ENCODE results near the gene GLIS1. TPM values are rescaled to one million over a fixed set of nuclear protein-coding genes. Genes with fewer than 3 reads are reported as not detected.
"Not testable (repeated sequence)": the region's sequence is repeated elsewhere in the genome, so short reads cannot be mapped to it uniquely, and the experiment has no call there.

GLIS1 gene
- total and polyA plus RNA-seq, 2 donors = 0.42 to 2.0 TPM

GRCh38 chr1:53555620-53556326, 183.2 kb downstream of the GLIS1 start:
- not testable (repeated sequence) for H3K36me3 ChIP-seq (ENCODE audit: insufficient read depth); H3K4me1 ChIP-seq (ENCODE audit: insufficient read depth); H3K4me3 ChIP-seq (ENCODE audit: low read depth, low read length); DNase-seq (ENCODE audit: extremely low spot score); H3K27ac ChIP-seq (ENCODE audit: low read depth)
- 93% methylated on average over 2 of the region's 2 CpGs for WGBS

GRCh38 chr1:53554592-53555305, 184.2 kb downstream of the GLIS1 start:
- WGBS = 91% methylated on average over 11 of the region's 11 CpGs
- Histone ChIP-seq H3K36me3 (ENCODE audit: insufficient read depth) (no peaks in the 10 kb centered on the region), H3K4me1 (ENCODE audit: insufficient read depth) (no peaks in the 10 kb centered on the region), H3K4me3 (ENCODE audit: low read depth, low read length) (no peak overlapping the region), H3K27ac (ENCODE audit: low read depth) (no peak overlapping the region)
- no peak for DNase-seq (ENCODE audit: extremely low spot score)

- 86% methylated on average over 8 of the region's 8 CpGs for WGBS
- no peak overlapping the region for H3K4me3 ChIP-seq (ENCODE audit: low read depth, low read length)
- DNase-seq (ENCODE audit: extremely low spot score) = no peak
- H3K4me1 ChIP-seq (ENCODE audit: insufficient read depth) = no peaks in the 10 kb centered on the region
- H3K27ac ChIP-seq (ENCODE audit: low read depth) = no peak overlapping the region
- H3K36me3 ChIP-seq (ENCODE audit: insufficient read depth) = no peaks in the 10 kb centered on the region
Measured at GRCh38 chr1:53553734-53554509, 185.0 kb downstream of the GLIS1 start.

GRCh38 chr1:53552981-53553733, 185.8 kb downstream of the GLIS1 start:
- no peak for DNase-seq (ENCODE audit: extremely low spot score)
- 93% methylated on average over 10 of the region's 10 CpGs for WGBS

GRCh38 chr1:53552146-53552861, 186.7 kb downstream of the GLIS1 start:
- 74% methylated on average over 10 of the region's 10 CpGs for WGBS
- Histone ChIP-seq H3K36me3 (ENCODE audit: insufficient read depth) (no peaks in the 10 kb centered on the region), H3K4me1 (ENCODE audit: insufficient read depth) (no peaks in the 10 kb centered on the region), H3K4me3 (ENCODE audit: low read depth, low read length) (no peak overlapping the region), H3K27ac (ENCODE audit: low read depth) (no peak overlapping the region)
- no peak for DNase-seq (ENCODE audit: extremely low spot score)

More at GRCh38 chr1:53552981-53553733, 185.8 kb downstream of the GLIS1 start:
- no peak overlapping the region for H3K27ac ChIP-seq (ENCODE audit: low read depth)
- no peaks in the 10 kb centered on the region for H3K36me3 ChIP-seq (ENCODE audit: insufficient read depth)
- H3K4me1 ChIP-seq (ENCODE audit: insufficient read depth) = no peaks in the 10 kb centered on the region
- no peak overlapping the region for H3K4me3 ChIP-seq (ENCODE audit: low read depth, low read length)

GRCh38 chr1:53551428-53551995, 187.5 kb downstream of the GLIS1 start:
- WGBS = 82% methylated on average over 8 of the region's 8 CpGs
- Histone ChIP-seq H3K4me1 (ENCODE audit: insufficient read depth) (no peaks in the 10 kb centered on the region), H3K4me3 (ENCODE audit: low read depth, low read length) (no peak overlapping the region), H3K27ac (ENCODE audit: low read depth) (no peak overlapping the region), H3K36me3 (ENCODE audit: insufficient read depth) (no peaks in the 10 kb centered on the region)
- DNase-seq (ENCODE audit: extremely low spot score) = no peak

- no peak for DNase-seq (ENCODE audit: extremely low spot score)
- Histone ChIP-seq H3K36me3 (ENCODE audit: insufficient read depth) (no peaks in the 10 kb centered on the region), H3K4me3 (ENCODE audit: low read depth, low read length) (no peak overlapping the region), H3K27ac (ENCODE audit: low read depth) (no peak overlapping the region), H3K4me1 (ENCODE audit: insufficient read depth) (no peaks in the 10 kb centered on the region)
- 76% methylated on average over 7 of the region's 7 CpGs for WGBS
Measured at GRCh38 chr1:53550201-53550741, 188.7 kb downstream of the GLIS1 start.

GRCh38 chr1:53549781-53550180, 189.2 kb downstream of the GLIS1 start:
- no peak for DNase-seq (ENCODE audit: extremely low spot score)

GRCh38 chr1:53549287-53549686, 189.7 kb downstream of the GLIS1 start:
- Histone ChIP-seq H3K27ac (ENCODE audit: low read depth) (no peak overlapping the region), H3K4me3 (ENCODE audit: low read depth, low read length) (no peak overlapping the region), H3K36me3 (ENCODE audit: insufficient read depth) (no peaks in the 10 kb centered on the region), H3K4me1 (ENCODE audit: insufficient read depth) (no peaks in the 10 kb centered on the region)
- WGBS = 90% methylated on average over 2 of the region's 2 CpGs
- no peak for DNase-seq (ENCODE audit: extremely low spot score)

More at GRCh38 chr1:53549781-53550180, 189.2 kb downstream of the GLIS1 start:
- Histone ChIP-seq H3K4me1 (ENCODE audit: insufficient read depth) (no peaks in the 10 kb centered on the region), H3K36me3 (ENCODE audit: insufficient read depth) (no peaks in the 10 kb centered on the region), H3K4me3 (ENCODE audit: low read depth, low read length) (no peak overlapping the region), H3K27ac (ENCODE audit: low read depth) (no peak overlapping the region)
- 95% methylated on average over 3 of the region's 3 CpGs for WGBS

- no peaks in the 10 kb centered on the region for H3K36me3 ChIP-seq (ENCODE audit: insufficient read depth)
- H3K27ac ChIP-seq (ENCODE audit: low read depth) = no peak overlapping the region
- no peak for DNase-seq (ENCODE audit: extremely low spot score)
- no peak overlapping the region for H3K4me3 ChIP-seq (ENCODE audit: low read depth, low read length)
- 88% methylated on average over 17 of the region's 17 CpGs for WGBS
- H3K4me1 ChIP-seq (ENCODE audit: insufficient read depth) = no peaks in the 10 kb centered on the region
Measured at GRCh38 chr1:53548031-53548491, 190.9 kb downstream of the GLIS1 start.

GRCh38 chr1:53547231-53547790, 191.7 kb downstream of the GLIS1 start:
- no peaks in the 10 kb centered on the region for H3K4me1 ChIP-seq (ENCODE audit: insufficient read depth)
- no peak overlapping the region for H3K4me3 ChIP-seq (ENCODE audit: low read depth, low read length)
- WGBS = 90% methylated on average over 10 of the region's 10 CpGs
- no peaks in the 10 kb centered on the region for H3K36me3 ChIP-seq (ENCODE audit: insufficient read depth)
- no peak overlapping the region for H3K27ac ChIP-seq (ENCODE audit: low read depth)
- DNase-seq (ENCODE audit: extremely low spot score) = no peak
